Endodermal cell (in vitro differentiated cells): ENCODE data around the gene ARID5A. TPM values are rescaled to one million over a fixed set of nuclear protein-coding genes. Genes with fewer than 3 reads are reported as not detected.

Experiments
- DNase-seq: peaks from one replicate; pipeline ENCODE4 v3.0.0-alpha.2; 2017
- H3K27ac ChIP-seq: 2 replicates; pipeline ENCODE4 v1.5.1; 2013; ENCODE audit warnings: mild to moderate bottlenecking, low read depth, low read length, moderate library complexity
- H3K27me3 ChIP-seq: 2 replicates; pipeline ENCODE4 v1.6.1; 2013; ENCODE audit warnings: mild to moderate bottlenecking, low read length, moderate library complexity; ENCODE audit not compliant: insufficient read depth, control insufficient read depth, poor library complexity, severe bottlenecking
- H3K36me3 ChIP-seq: 2 replicates; pipeline ENCODE4 v1.7.0; 2013; ENCODE audit warnings: mild to moderate bottlenecking, low read length, moderate library complexity; ENCODE audit not compliant: control insufficient read depth, insufficient read depth
- H3K4me1 ChIP-seq: one replicate; pipeline ENCODE4 v1.7.0; 2013; ENCODE audit warnings: low read length; ENCODE audit not compliant: control insufficient read depth, insufficient read depth
- H3K4me3 ChIP-seq: 2 replicates; pipeline ENCODE4 v1.5.1; 2013; ENCODE audit warnings: mild to moderate bottlenecking, low read length, moderate library complexity
- H3K9ac ChIP-seq: 2 replicates; pipeline ENCODE4 v1.6.1; 2013; ENCODE audit warnings: mild to moderate bottlenecking, low read length, moderate library complexity; ENCODE audit not compliant: poor library complexity, severe bottlenecking; ENCODE audit errors: extremely low read depth
- H3K9me3 ChIP-seq: 2 replicates; pipeline ENCODE4 v1.6.1; 2013; ENCODE audit warnings: mild to moderate bottlenecking, low read length, moderate library complexity; ENCODE audit not compliant: control insufficient read depth
- H3K27ac Mint-ChIP-seq: 2 replicates; pipeline ENCODE4 v1.8.0; 2020; ENCODE audit warnings: mixed read lengths
- H3K27me3 Mint-ChIP-seq: 2 replicates; pipeline ENCODE4 v1.8.0; 2021; ENCODE audit warnings: mild to moderate bottlenecking, mixed read lengths; ENCODE audit not compliant: insufficient read depth
- H3K36me3 Mint-ChIP-seq: 2 replicates; pipeline ENCODE4 v1.8.0; 2020; ENCODE audit warnings: low read depth, mixed read lengths
- H3K4me1 Mint-ChIP-seq: 2 replicates; pipeline ENCODE4 v1.8.0; 2020; ENCODE audit warnings: mixed read lengths
- H3K4me3 Mint-ChIP-seq: 2 replicates; pipeline ENCODE4 v1.8.0; 2020; ENCODE audit warnings: mild to moderate bottlenecking, moderate library complexity, mixed read lengths
- H3K9me3 Mint-ChIP-seq: 2 replicates; pipeline ENCODE4 v1.8.0; 2020; ENCODE audit warnings: mild to moderate bottlenecking, mixed read lengths
- CTCF ChIP-seq: fragments of 200-600 bp; sonication (generic); conservative IDR thresholded peaks from 2 replicates; pipeline ENCODE4 v1.5.0; 2021; ENCODE audit warnings: antibody characterized with exemption, mild to moderate bottlenecking
- WGBS, 2 experiments: methylation state at CpG; one replicate each; pipeline versions ENCODE4 v1.1.5 to v1.1.7; 2013; ENCODE audit warnings: missing lambda C conversion rate in 2 of 2, mixed read lengths in 1 of 2; ENCODE audit not compliant: insufficient coverage in 1 of 2, insufficient read length in 1 of 2; 5-methylcytosine and 5-hydroxymethylcytosine counted together
- total RNA-seq, 2 donors: library from RNA; stranded (reverse); fragmentation: NEBNext Ultra II Directional in 1 of 2; extraction: Animal tissue kit (Norgen Biotek cat#: 25700) in 1 of 2; gene quantifications; 2 replicates in 1 of 2; 3 replicates in 1 of 2; pipeline ENCODE4 v1.2.1, GENCODE V29; 2021

The ARID5A gene
- total RNA-seq, 2 donors from 2014 or later = 1.8 to 3.5 TPM

- Mint-ChIP-seq H3K36me3 (no peaks in the 10 kb centered on the region), H3K27me3 (peaks cover 37% of the 10 kb centered on the region), H3K27ac (no peak overlapping the region), H3K4me1 (peaks cover 3% of the 10 kb centered on the region), H3K4me3 (no peak overlapping the region), H3K9me3 (no peaks in the 10 kb centered on the region)
- no peak overlapping the region for H3K4me3 ChIP-seq
- H3K9ac ChIP-seq = no peak overlapping the region
- peaks cover 22% of the 10 kb centered on the region for H3K27me3 ChIP-seq
- no peak overlapping the region for H3K27ac ChIP-seq
- no peaks in the 10 kb centered on the region for H3K9me3 ChIP-seq
- 93% methylated on average over 6 to 9 of the region's 9 CpGs for WGBS, 2 experiments
- peak; percentile 33 for DNase-seq
- no peak for TF ChIP-seq CTCF
- H3K36me3 ChIP-seq = no peaks in the 10 kb centered on the region
- no peaks in the 10 kb centered on the region for H3K4me1 ChIP-seq
Observed at GRCh38 chr2:96529376-96530143, 7.0 kb upstream of the ARID5A start.

- Mint-ChIP-seq H3K27me3 (peaks cover 32% of the 10 kb centered on the region), H3K27ac (no peak overlapping the region), H3K4me1 (peaks cover 3% of the 10 kb centered on the region), H3K36me3 (no peaks in the 10 kb centered on the region), H3K9me3 (no peaks in the 10 kb centered on the region), H3K4me3 (no peak overlapping the region)
- DNase-seq = peak; percentile 29
- WGBS, 2 experiments = 82 to 96% methylated on average over 5 to 6 of the region's 6 CpGs
- no peaks in the 10 kb centered on the region for H3K36me3 ChIP-seq
- H3K4me3 ChIP-seq = no peak overlapping the region
- peaks cover 19% of the 10 kb centered on the region for H3K27me3 ChIP-seq
- H3K9ac ChIP-seq = no peak overlapping the region
- no peaks in the 10 kb centered on the region for H3K9me3 ChIP-seq
- H3K27ac ChIP-seq = no peak overlapping the region
- no peaks in the 10 kb centered on the region for H3K4me1 ChIP-seq
- no peak for TF ChIP-seq CTCF
Observed at GRCh38 chr2:96530144-96530430, 6.5 kb upstream of the ARID5A start.

GRCh38 chr2:96530474-96531357 is 5.8 kb upstream of the ARID5A start:
- Mint-ChIP-seq H3K9me3 (no peaks in the 10 kb centered on the region), H3K27ac (no peak overlapping the region), H3K4me3 (no peak overlapping the region), H3K4me1 (peaks cover 3% of the 10 kb centered on the region), H3K27me3 (peaks cover 29% of the 10 kb centered on the region), H3K36me3 (no peaks in the 10 kb centered on the region)
- no peaks in the 10 kb centered on the region for H3K4me1 ChIP-seq
- no peak for TF ChIP-seq CTCF
- H3K4me3 ChIP-seq = no peak overlapping the region
- H3K27ac ChIP-seq = no peak overlapping the region
- H3K9me3 ChIP-seq = no peaks in the 10 kb centered on the region
- H3K9ac ChIP-seq = no peak overlapping the region
- H3K36me3 ChIP-seq = no peaks in the 10 kb centered on the region
- H3K27me3 ChIP-seq = peaks cover 17% of the 10 kb centered on the region
- 83 to 90% methylated on average over 13 to 16 of the region's 16 CpGs for whole genome bisulfite sequencing, 2 experiments
- peak; percentile 51 for DNase-seq
